ENCODE results near the gene GLMP. TPM values are rescaled to one million over a fixed set of nuclear protein-coding genes. Genes with fewer than 3 reads are reported as not detected.

The GLMP gene
- polyA plus RNA-seq, 2 of the 4 experiments (the other 2 are of a cell fraction) = 12.4 to 32.5 TPM

DNA sequence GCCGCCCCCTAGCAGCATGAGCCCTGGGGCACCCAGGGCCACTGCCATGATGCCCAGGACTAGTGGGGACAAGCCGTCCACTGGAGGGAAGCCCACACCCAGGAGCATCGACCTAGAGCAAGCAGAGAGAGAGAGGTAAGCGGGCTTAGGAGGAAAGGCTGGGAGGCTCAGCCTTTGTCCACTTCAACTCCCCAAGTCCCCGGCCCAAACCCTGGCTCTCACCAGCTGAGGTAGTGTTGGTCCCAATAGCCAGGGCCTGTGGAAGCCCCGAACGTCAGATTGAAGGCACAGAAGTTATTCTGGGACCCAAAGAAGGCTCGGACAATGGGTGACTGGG lies 2.4 kb downstream of the GLMP start:
- peaks cover 4% of the 10 kb centered on the region; the same call in 2 of the 3 replicates for H3K4me1 ChIP-seq
- no peak overlapping the region for H3K27ac ChIP-seq
- DNase-seq (ENCODE audit: low read depth in 1 of 2, low spot score in 1 of 2) (no peak), ATAC-seq (no peak), FAIRE-seq (no peak)
- ChIA-PET CTCF (interaction anchor here (1.5 kb wide), 1 partner anchor 9 kb away, joined by 7 read pairs; the partner anchor contains the start of gene TMEM79), POLR2A (interaction anchor here (3.2 kb wide), 1 partner anchor 10 kb away, joined by 16 read pairs; the partner anchor contains the start of genes SMG5 and TMEM79)
- no peaks in the 10 kb centered on the region for H3K9me3 ChIP-seq
- no peak overlapping the region for H3K4me2 ChIP-seq
- TF ChIP-seq HOXB5 (CRISPR knock-in tag; IDR thresholded peaks at IDR 0.05) = no peak
- no peak for TF ChIP-seq RAD21 (conservative IDR thresholded peaks at IDR 0.05 in 1 of 2, IDR thresholded peaks at IDR 0.05 in 1 of 2)
- TF ChIP-seq ZNF302 (CRISPR knock-in tag; IDR thresholded peaks at IDR 0.05) = no peak
- no peak for TF ChIP-seq FOSL2 (IDR thresholded peaks at IDR 0.05)
- no peak for TF ChIP-seq FOSL2 (CRISPR knock-in tag; IDR thresholded peaks at IDR 0.05)
- no peak for TF ChIP-seq JUN (IDR thresholded peaks at IDR 0.05)
- TF ChIP-seq, protein P1, sequence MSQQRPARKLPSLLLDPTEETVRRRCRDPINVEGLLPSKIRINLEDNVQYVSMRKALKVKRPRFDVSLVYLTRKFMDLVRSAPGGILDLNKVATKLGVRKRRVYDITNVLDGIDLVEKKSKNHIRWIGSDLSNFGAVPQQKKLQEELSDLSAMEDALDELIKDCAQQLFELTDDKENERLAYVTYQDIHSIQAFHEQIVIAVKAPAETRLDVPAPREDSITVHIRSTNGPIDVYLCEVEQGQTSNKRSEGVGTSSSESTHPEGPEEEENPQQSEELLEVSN (IDR thresholded peaks at IDR 0.05; ENCODE audit: borderline replicate concordance, low read depth) = no peak
- TF ChIP-seq HMGXB4 (CRISPR knock-in tag; IDR thresholded peaks at IDR 0.05; ENCODE audit: borderline replicate concordance) = no peak
- no peak overlapping the region for H3K4me3 ChIP-seq
- WGBS (ENCODE audit: missing lambda C conversion rate) = 95% methylated on average over 8 of the region's 8 CpGs

DNA sequence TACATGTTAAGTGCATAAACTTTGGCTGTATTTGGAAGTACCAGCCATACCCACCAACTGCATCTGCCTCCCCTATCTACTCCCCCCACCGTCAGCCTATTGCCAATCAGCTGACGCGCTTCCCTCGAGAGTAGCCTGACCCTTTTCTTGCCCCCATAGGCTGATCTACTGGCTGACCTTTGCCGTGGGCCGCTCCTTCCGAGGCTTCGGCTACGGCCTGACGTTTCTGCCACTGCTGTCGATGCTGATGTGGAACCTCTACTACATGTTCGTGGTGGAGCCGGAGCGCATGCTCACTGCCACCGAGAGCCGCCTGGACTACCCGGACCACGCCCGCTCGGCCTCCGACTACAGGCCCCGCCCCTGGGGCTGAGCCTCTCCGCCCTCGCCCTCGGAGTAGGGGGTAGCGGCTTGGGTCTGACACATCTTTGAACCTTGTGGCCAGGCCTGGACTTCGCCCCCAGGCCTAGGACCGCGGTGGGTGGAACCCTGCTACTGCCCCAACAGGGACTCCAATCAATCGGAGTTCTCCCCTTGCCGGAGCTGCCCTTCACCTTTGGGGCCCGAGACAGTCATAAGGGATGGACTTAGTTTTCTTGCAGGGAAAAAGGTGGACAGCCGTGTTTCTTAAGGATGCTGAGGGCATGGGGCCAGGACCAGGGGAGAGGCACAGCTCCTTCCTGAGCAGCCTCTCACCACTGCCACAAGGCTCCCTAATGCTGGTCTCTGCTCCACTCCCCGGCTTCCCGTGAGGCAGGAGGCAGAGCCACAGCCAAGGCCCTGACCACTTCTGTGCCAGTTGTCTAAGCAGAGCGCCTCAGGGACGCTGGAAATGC lies 4.0 kb downstream of the GLMP start:
- WGBS (ENCODE audit: missing lambda C conversion rate) = 64% methylated on average over 30 of the region's 37 CpGs
- DNase-seq (ENCODE audit: low read depth in 1 of 2, low spot score in 1 of 2) (peak; percentile 26 to 62), ATAC-seq (peak; percentile 74 to 84), FAIRE-seq (no peak)
- H3K9me3 ChIP-seq = no peaks in the 10 kb centered on the region
- CTCF ChIA-PET = no interaction called here
- POLR2A ChIA-PET = interaction anchor here (0.5 kb wide), 1 partner anchor 31 kb away, joined by 3 read pairs; no protein-coding TSS in a partner anchor
- H3K4me1 ChIP-seq = peaks cover 4% of the 10 kb centered on the region; the same call in 2 of the 3 replicates
- H3K27ac ChIP-seq = peak overlapping the region; percentile 8 to 62; a peak in 3 of 6 replicates
- peak overlapping the region; percentile 54 for H3K4me2 ChIP-seq
- TF ChIP-seq MAX (IDR thresholded peaks at IDR 0.05) = no peak
- TF ChIP-seq RFX5 (IDR thresholded peaks at IDR 0.05) = no peak
- TF ChIP-seq POLR2A (IDR thresholded peaks at IDR 0.05; ENCODE audit: low read length) = peak; percentile 24; the same call in 1 of the 2 replicates
- no peak for TF ChIP-seq FOSB (CRISPR knock-in tag; IDR thresholded peaks at IDR 0.05)
- TF ChIP-seq, protein P1 (IDR thresholded peaks at IDR 0.05; ENCODE audit: borderline replicate concordance, low read depth) = no peak
- TF ChIP-seq HOXA7 (CRISPR knock-in tag; IDR thresholded peaks at IDR 0.05) = no peak
- no peak overlapping the region for H3K4me3 ChIP-seq

DNA sequence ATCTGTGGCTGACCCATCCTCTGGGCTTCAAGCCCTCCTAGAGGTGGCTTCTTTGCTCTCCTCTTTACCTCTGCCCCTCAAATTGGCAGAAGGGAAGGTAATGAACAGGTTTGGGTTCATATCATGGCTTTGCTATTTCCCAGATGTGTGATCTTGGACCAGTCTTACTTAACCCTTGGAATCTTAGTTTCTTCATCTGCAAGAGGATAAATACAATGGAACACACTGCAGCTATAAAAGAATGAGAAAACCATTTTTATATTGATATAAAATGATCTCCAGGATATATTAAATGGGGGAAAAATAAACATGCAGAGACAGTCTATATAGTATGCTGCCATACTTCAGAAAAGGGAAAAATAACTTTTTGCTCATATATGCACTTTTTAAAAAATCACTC lies 5.6 kb downstream of the GLMP start:
- FAIRE-seq (no peak), DNase-seq (ENCODE audit: low read depth in 1 of 2, low spot score in 1 of 2) (no peak), ATAC-seq (no peak)
- H3K4me2 ChIP-seq = no peak overlapping the region
- H3K27ac ChIP-seq = no peak overlapping the region
- peaks cover 3% of the 10 kb centered on the region; the same call in 2 of the 3 replicates for H3K4me1 ChIP-seq
- no peak for TF ChIP-seq KDM1A (IDR thresholded peaks at IDR 0.05; ENCODE audit: low read depth)
- TF ChIP-seq ESRRA (IDR thresholded peaks at IDR 0.05; ENCODE audit: borderline replicate concordance, low read length) = no peak
- no peak for TF ChIP-seq ZNF302 (CRISPR knock-in tag; IDR thresholded peaks at IDR 0.05)
- no peak for TF ChIP-seq HDAC2 (IDR thresholded peaks at IDR 0.05)
- TF ChIP-seq MAZ (IDR thresholded peaks at IDR 0.05; ENCODE audit: borderline replicate concordance, low read depth, low read length) = no peak
- no peak for TF ChIP-seq ZC3H11A (IDR thresholded peaks at IDR 0.05)
- no peak for TF ChIP-seq CEBPB (IDR thresholded peaks at IDR 0.05)
- CTCF ChIA-PET = interaction anchor here (1.6 kb wide), 1 partner anchor 12 kb away, joined by 3 read pairs; no protein-coding TSS in a partner anchor
- H3K4me3 ChIP-seq = no peak overlapping the region
- POLR2A ChIA-PET = no interaction called here
- no peaks in the 10 kb centered on the region for H3K9me3 ChIP-seq
